ENCODE results near the gene DHDH.
"Not testable (repeated sequence)": the region's sequence is repeated elsewhere in the genome, so short reads cannot be mapped to it uniquely, and the experiment has no call there.

DHDH gene

GRCh38 chr19:48915757-48916156, 17.7 kb upstream of the DHDH start:
- no peak for DNase-seq (ENCODE audit: low read depth in 2 of 2)

- DNase-seq (ENCODE audit: low read depth in 2 of 2): no peak
Observed at GRCh38 chr19:48918071-48918470, 15.4 kb upstream of the DHDH start.

- DNase-seq (ENCODE audit: low read depth in 2 of 2): no peak
Observed at GRCh38 chr19:48918801-48919247, 14.7 kb upstream of the DHDH start.

DNA sequence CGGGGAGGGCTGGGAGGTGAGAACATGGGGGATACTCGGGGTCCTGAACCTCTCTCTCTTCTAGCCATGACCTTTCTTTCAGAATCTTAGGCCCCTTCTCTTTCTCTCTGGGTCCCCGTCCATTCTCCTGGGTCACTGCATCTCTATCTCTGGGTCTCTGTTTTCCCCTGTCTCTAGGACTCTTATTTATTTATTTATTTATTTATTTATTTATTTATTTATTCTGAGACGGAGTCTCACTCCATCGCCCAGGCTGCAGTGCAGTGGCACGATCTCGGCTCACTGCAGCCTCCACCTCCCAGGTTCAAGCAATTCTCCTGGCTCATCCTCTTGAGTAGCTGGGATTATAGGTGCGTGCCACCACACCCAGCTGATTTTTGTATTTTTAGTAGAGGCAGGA, 14.2 kb upstream of the DHDH start:
- not testable (repeated sequence) for DNase-seq (ENCODE audit: low read depth in 2 of 2)

GRCh38 chr19:48920949-48921348, 12.6 kb upstream of the DHDH start:
- no peak for DNase-seq (ENCODE audit: low read depth in 2 of 2)

- DNase-seq (ENCODE audit: low read depth in 2 of 2): no peak
Observed at GRCh38 chr19:48921721-48922500, 11.6 kb upstream of the DHDH start.

DNA sequence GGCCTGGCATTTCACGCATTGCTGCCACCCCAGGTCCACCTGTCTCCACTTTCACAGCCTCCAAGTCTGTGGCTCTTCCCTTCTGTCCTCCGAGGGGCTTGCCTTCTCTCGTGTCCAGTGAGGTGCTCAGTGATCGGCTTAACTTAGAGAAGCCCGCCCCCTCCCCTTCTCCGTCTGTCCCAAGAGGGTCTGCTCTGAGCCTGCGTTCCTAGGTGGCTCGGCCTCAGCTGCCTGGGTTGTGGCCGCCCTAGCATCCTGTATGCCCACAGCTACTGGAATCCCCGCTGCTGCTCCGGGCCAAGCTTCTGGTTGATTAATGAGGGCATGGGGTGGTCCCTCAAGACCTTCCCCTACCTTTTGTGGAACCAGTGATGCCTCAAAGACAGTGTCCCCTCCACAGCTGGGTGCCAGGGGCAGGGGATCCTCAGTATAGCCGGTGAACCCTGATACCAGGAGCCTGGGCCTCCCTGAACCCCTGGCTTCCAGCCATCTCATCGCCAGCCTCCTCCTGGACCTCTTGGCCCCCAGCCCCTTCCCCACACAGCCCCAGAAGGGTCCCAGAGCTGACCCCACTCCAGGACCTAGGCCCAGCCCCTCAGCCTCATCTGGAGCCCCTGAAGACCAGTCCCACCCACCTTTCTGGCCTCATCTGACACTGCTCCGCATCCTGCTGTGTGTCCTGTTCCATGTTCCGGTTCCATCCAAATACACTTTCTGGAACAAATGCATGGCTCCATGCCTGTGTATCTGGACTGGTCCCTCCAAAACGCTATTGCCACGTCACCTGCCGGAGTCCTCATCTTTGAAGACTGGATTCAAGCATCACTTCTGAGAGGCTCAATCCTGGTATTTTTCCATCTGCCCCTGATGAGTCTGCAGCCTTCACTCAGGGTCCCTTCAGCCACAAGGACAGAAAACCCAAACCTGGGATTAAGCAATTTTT, 10.7 kb upstream of the DHDH start:
- DNase-seq (ENCODE audit: low read depth in 2 of 2): no peak

DNA sequence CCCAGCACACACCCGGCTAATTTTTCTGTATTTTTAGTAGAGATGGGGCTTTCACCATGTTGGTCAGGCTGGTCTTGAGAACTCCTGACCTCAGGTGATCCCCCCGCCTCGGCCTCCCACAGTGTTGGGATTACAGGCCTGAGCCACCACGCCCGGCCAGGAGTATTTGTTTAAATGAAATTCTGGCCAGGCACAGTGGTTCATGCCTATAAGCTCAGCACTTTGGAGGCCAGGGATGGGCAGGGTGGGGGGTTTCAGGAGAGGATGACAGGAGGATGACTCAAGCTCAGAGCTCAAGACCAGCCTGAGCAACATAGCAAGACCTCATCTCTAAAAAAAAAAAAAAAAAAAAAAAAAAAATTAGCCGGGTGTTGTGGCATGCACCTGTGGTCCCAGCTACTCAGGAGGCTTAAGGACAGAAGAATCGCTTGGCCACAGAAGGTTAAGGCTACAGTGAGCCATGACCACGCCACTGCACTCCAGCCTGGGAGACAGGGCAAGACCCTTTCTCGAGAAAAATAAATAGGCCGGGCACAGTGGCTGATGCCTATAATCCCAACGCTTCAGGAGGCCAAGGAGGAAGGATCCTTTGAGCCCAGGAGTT, 8.2 kb upstream of the DHDH start:
- no peak for DNase-seq (ENCODE audit: low read depth in 2 of 2)

DNA sequence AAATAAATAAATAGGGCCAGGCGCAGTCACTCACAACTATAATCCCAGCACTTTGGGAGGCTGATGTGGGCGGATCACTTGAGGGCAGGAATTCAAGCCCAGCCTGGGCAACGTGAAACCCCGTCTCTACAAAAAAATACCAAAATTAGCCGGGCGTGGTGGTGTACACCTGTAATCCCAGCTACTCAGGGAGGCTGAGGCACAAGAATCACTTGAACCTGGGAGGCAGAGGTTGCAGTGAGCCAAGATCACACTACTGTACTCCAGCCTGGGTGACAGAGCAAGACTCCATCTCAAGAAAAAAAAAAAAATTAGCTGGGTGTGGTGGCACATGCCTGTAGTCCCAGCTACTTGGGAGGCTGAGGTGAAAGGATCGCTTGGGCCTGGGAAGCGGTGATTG, 7.6 kb upstream of the DHDH start:
- DNase-seq (ENCODE audit: low read depth in 2 of 2): not testable (repeated sequence)

DNA sequence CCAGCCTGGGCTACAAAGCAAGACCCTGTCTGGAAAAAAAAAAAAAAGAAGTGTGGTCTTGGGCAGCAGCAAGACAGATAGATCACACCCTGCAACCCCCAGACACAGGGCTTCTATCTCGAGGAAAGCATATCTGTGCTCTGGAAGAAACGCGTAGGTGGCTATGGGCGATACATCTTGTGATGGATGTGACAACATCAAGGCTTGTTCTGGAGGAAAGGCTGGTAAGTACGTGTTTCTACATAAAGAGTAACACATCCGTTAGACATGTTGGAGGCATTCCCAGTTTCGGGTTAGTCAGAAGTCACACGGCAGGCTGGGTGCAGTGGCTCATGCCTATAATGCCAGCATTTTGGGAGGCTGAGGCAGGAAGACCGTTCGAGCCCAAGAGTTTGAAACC, 6.6 kb upstream of the DHDH start:
- DNase-seq (ENCODE audit: low read depth in 2 of 2): peak in 1 of 2 donors; percentile 20

DNA sequence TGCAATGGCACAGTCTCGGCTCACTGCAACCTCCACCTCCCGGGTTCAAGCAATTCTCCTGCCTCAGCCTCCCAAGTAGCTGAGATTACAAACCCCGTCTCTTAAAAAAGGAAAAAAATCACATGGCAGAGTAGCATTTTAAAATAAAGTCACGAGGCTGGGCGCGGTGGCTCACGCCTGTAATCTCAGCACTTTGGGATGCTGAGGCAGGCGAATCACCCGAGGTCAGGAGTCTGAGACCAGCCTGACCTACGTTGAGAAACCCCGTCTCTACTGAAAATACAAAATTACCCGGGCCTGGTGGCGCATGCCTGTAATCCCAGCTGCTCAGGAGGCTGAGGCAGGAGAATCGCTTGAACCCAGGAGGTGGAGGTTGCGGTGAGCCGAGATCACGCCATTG, 5.8 kb upstream of the DHDH start:
- not testable (repeated sequence) for DNase-seq (ENCODE audit: low read depth in 2 of 2)

DNA sequence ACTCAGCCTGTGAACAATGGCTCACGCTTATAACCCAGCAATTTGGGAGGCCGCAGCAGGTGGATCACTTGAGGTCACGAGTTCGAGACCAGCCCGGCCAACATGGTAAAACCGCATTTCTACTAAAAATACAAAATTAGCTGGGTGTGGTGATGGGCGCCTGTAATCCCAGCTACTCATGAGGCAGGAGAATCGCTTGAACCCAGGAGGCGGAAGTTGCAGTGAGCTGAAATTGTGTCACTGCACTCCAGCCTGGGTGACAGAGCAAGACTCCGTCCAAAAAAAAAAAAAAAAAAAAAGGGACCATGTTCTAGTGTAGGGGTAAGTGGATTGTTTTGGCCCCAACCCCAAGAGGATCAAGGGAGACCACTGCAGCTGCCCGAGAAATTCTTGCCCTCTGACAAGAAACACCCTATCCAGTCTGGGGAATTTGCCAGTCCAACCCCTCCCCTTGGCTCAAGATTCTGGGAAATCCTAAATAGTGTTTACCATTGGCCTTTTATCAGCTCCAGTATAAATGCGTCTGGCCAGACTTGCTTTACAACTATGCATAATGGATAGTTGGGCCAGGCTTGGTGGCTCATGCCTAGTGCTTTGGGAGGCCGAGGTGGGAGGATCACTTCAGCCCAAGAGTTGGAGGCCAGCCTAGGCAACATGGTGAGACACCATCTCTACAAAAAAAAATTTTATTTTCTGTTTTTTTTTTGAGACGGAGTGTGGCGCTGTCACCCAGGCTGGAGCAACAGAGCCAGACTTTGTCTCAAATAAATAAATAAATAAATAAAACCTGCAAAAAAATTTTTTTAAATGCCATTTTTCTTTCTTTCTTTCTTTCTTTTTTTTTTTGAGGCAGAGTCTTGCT, 5.1 kb upstream of the DHDH start:
- DNase-seq (ENCODE audit: low read depth in 2 of 2): no peak

DNA sequence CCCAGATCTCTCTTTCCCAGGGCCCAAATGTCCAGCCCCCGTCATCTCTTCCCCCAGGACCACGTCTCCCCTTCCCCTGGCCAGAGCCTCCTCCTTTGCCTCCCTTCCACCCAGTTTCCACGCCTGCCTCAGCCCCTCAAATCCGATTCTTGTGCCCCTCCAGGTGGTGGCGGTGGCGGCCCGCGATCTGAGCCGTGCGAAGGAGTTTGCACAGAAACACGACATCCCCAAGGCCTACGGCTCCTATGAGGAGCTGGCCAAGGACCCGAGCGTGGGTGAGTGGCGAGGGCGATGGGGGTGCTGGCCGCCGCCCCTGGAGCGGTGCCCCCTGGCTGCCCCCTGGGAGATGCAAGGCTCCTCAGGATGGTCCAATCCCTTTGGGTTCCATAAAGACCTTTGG, 1.3 kb downstream of the DHDH start:
- DNase-seq (ENCODE audit: low read depth in 2 of 2): no peak

DNA sequence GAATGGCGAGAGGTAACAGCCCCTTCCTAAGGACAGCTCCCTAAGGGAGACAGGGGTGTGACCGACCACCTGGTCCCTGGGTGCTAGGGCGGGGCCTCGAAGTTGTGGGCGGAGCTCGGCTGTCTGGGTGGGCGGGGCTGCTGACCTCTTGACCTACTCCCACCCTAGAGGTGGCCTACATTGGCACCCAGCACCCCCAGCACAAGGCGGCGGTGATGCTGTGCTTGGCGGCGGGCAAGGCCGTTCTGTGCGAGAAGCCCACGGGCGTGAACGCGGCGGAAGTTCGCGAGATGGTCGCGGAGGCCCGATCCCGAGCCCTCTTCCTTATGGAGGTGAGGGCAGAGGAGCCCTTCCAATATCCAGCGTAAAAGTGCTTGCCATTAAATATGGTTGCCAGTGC, 2.4 kb downstream of the DHDH start:
- no peak for DNase-seq (ENCODE audit: low read depth in 2 of 2)

DNA sequence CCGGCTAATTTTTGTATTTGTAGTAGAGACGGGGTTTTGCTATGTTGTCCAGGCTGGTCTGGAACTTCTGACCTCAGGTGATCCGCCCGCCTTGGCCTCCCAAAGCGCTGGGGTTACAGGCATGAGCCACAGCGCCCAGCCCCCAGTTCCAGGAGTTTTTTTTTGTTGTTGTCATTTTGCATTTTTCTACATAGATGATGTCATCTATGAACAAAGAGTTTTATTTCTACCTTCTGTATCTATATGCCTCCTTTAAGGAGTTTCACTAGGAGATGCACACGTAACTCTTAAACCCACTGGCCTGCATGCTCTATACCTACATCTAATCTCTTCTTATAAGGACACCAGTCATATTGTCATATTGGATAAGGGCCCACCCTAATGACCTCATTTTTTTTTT, 4.8 kb downstream of the DHDH start:
- DNase-seq (ENCODE audit: low read depth in 2 of 2): no peak

DNA sequence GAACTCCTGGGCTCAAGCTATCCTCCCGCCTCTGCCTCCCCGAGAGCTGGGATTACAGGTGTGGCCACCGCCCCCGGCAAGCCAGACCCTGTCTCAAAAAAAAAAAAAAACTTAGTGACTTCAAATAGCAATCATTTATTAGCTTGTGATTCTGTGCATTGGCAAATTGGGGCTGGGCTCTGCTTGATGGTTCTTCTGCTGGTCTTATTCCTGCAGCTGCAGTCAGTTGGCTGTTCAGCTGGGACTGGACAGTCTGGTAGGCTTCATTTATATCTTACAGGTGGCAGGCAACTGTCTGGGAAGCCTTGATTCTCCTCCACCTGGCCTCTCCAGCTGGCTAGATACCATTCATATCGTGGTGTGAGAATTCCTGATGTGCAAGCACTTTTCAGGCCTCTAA, 7.4 kb downstream of the DHDH start:
- DNase-seq (ENCODE audit: low read depth in 2 of 2): no peak

GRCh38 chr19:48943081-48943480, 9.6 kb downstream of the DHDH start:
- DNase-seq (ENCODE audit: low read depth in 2 of 2): no peak

DNA sequence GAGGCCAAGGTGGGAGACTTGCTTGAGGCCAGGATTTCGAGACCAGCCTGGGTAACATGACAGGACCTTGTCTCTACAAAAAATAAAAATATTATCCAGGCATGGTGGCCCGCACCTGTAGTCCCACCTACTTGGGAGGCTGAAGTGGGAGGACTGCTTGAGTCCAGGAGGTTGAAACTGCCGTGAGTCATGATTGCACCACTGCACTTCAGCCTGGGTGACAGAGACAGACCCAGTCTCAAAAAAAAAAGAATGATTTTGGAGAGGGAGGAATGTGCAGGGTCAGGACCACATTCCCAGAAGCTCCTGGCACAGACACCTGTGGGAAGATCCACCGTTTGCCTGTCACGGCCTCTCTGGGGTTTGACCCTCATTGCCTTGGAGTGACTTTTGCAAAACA, 11.9 kb downstream of the DHDH start:
- DNase-seq (ENCODE audit: low read depth in 2 of 2): no peak

DNA sequence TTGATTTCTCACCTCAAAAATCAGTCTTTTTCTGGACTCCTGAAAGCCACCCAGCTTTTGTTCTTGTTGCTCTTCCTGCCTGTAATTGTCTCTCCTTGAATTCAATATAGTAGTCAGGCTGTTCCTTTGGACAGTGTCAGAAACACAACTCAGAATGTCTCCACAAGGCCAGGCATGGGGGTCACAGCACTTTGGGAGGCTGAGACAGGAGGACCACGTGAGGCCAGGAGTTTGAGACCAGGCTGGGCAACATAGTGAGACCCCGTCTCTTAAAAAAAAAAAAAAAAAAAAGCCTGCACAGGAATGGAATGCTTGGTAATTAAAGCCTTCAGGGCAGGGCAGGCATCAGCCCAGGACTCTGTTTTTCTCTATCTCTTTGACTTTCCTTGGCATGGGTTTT, 12.3 kb downstream of the DHDH start:
- no peak for DNase-seq (ENCODE audit: low read depth in 2 of 2)

DNA sequence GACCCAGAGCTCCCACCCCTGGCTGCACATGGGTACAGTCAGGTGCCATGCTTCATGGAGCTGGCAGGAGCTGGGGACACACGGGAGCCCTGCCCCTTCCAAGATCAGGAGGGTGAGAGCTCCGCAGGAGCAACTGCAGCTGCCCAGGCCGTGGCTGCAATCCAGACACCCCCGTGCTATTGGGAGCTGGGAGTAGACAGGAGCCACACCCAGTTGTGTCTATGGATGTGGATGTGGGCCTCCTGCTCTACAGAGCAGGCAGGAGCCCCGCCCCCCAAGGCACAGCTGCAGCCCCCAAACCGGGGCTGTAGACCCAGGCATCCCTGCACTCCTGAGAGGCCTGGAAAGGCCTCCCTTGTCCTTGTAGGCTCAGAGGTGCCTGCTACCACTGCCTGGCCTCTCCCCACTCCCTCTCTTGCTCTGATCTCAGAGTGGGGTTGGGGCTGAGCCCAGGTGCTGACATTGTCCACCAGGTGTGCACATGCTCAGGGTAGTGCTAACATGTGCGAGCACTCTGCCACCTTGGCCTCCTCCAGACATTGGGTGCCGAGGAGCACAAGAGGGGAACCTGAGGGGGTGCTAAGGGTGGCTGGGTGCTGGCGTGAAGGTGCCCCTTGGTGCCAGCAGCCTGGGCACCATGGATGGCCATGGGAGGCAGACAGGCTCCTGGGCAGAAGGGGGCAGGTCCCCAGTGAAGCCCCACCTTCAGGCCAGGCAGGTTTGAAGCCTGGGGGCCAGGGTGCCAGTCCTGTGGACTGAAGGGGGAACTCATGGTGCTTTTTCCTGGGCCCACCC, 13.2 kb downstream of the DHDH start:
- no peak for DNase-seq (ENCODE audit: low read depth in 2 of 2)

- no peak for DNase-seq (ENCODE audit: low read depth in 2 of 2)
Observed at GRCh38 chr19:48947258-48947542, 13.7 kb downstream of the DHDH start.
